Smooth muscle cell of the coronary artery (primary cell): ENCODE results near the gene IRX1. TPM values are rescaled to one million over a fixed set of nuclear protein-coding genes. Genes with fewer than 3 reads are reported as not detected.

Experiments used
- total RNA-seq: library from RNA; depleted of rRNA; stranded (reverse); fragments of >200 nt; gene quantifications from 2 replicates; pipeline ENCODE4 v1.2.3, GENCODE V29; 2014; ENCODE audit warnings: low replicate concordance

Gene IRX1
- 4.4 TPM in 1 of 2 replicates, not detected in the other for total RNA-seq

GRCh38 chr5:3595006-3595961 is at the start of gene IRX1:
Gene IRX1 (plus strand): TSS chr5:3595832. CDS start chr5:3596106, 274 bp downstream.

